ENCODE results near the gene SLC23A2.

DNA sequence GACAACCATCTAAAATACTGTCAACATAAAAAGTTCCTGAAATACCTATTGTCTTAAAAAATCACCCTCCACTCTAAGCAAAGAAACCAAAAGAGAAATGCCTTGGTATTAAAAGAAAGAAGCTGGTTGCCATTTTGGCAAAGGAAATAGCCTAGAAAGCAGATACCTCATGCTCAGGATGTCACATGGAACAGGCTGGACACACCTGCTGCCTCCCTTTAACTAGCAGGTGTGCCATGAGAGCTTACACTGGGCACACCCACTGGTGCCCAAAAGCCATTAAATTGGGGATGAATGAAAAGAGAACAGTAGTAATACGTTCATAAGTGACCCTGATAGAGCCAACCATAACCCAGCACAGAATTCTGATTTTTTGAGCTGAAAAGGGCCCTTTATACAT lies 1.5 kb downstream of the SLC23A2 start:
- TF ChIP-seq, protein P1, sequence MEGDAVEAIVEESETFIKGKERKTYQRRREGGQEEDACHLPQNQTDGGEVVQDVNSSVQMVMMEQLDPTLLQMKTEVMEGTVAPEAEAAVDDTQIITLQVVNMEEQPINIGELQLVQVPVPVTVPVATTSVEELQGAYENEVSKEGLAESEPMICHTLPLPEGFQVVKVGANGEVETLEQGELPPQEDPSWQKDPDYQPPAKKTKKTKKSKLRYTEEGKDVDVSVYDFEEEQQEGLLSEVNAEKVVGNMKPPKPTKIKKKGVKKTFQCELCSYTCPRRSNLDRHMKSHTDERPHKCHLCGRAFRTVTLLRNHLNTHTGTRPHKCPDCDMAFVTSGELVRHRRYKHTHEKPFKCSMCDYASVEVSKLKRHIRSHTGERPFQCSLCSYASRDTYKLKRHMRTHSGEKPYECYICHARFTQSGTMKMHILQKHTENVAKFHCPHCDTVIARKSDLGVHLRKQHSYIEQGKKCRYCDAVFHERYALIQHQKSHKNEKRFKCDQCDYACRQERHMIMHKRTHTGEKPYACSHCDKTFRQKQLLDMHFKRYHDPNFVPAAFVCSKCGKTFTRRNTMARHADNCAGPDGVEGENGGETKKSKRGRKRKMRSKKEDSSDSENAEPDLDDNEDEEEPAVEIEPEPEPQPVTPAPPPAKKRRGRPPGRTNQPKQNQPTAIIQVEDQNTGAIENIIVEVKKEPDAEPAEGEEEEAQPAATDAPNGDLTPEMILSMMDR (IDR thresholded peaks at IDR 0.05): no peak
- TF ChIP-seq POLR2A (IDR thresholded peaks at IDR 0.05): no peak
